ENCODE measurements around the gene DLGAP3.

- no peak for TF ChIP-seq CTCF (IDR thresholded peaks at IDR 0.05)
- no peak for TF ChIP-seq POLR2A (IDR thresholded peaks at IDR 0.05)
Observed at GRCh38 chr1:34924759-34925555, 4.5 kb downstream of the DLGAP3 start.

Data from suprapubic skin (tissue), 3 donors.